Smooth muscle cell of trachea (primary cell): ENCODE results near the gene HDHD2. TPM values are rescaled to one million over a fixed set of nuclear protein-coding genes. Genes with fewer than 3 reads are reported as not detected.

Experiments
- total RNA-seq: library from RNA; depleted of rRNA; stranded (reverse); fragments of >200 nt; gene quantifications from 2 replicates; pipeline ENCODE4 v1.2.1, GENCODE V29; 2014

The HDHD2 gene, protein sequence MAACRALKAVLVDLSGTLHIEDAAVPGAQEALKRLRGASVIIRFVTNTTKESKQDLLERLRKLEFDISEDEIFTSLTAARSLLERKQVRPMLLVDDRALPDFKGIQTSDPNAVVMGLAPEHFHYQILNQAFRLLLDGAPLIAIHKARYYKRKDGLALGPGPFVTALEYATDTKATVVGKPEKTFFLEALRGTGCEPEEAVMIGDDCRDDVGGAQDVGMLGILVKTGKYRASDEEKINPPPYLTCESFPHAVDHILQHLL
- total RNA-seq, result 16.0 and 16.2 TPM in 2 replicates

DNA sequence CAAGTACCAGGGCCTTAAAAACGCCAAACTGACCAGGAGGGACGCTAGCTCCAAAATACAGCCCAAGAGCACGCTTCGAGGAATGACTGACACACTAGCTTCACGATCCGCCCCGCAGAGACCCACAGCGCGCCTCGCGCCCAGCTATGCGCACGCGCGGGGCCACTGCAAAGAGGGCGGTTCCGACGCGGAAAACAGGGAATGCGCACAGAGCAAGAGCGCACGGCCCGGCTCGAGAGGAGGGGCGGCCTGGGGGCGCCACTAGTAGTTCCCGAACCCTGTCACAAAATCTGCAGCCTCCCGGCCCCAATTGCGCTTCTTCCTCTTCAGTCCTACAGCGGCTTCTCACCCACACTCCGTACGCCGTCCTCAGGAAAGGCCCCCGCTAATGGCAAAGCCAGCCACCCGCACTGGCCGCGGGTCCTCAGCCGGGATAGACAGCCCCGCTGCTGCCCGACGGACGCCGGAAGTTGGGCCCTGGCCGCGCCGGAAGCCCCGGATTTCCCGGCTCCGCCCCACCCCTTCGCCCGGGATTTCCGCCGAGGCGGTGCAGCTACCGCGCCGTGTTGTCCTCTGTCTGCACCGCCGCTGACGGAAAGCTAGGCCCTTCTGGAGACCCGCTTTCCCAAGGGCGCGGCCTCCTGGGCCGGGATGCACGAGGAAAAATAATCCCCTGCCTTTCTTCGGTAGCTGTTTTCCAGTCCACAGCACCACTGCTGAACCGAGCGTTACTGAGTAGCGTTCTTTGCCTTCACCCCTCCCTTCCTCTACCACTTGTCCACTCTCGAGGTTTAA lies at the start of gene HDHD2:
Gene HDHD2 (minus strand): TSS at position 472 of the 795 bp plus-strand sequence. CDS start 14,061 bp downstream, outside the sequence.

DNA sequence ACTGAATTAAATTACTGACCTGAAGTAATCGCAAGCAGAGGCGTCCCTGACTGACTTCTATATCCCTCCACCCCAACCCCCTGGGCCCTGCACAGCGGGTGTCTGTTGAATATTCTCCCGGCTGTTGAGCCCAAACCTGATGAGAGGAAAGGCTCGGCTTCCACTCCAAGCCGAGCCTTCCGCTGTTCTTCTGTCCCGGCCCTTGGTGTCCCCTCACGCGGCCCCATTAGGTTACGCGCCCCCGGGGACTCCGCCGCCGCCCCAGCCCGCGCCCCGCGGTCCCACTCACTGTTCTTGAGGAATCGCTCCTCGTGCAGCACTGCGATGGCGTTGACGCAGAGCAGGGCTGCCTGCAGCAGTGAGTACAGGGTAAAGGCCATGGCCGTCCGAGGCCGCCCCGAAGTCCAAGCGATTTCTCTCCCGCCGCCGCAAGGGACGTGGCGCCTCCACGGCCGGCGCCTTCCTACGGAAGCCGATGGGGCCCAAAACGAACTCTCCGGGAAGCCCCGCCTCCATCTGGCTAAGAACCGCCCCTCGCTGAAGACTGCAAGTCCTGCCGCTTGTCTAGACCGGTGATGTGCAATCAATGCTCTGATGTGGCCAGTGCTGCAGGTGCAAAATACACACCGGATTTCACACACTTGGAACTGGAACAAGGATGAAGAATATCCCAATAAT lies 25.7 kb upstream of the HDHD2 start, which contains the start of gene IER3IP1:
Gene IER3IP1 (minus strand): TSS at position 467 of the 678 bp plus-strand sequence. CDS start 87 bp downstream, at position 380.

Other genes starting within 250 kb of the HDHD2 start
- gene PIAS2, start 233.0 kb downstream of the HDHD2 start, total RNA-seq, result 20.5 and 21.2 TPM in 2 replicates
- gene KATNAL2, start 232.9 kb downstream of the HDHD2 start, total RNA-seq, result 6.7 and 9.6 TPM in 2 replicates
- gene ELOA2, start 114.9 kb downstream of the HDHD2 start, total RNA-seq, result not detected in 2 replicates
- 16.4 and 22.5 TPM in 2 replicates for gene IER3IP1, start 25.9 kb upstream of the HDHD2 start, total RNA-seq
- not detected in 2 replicates for gene SKOR2, start 101.2 kb upstream of the HDHD2 start, total RNA-seq